H9 (cell line): ENCODE data around the gene RABEP1. TPM values are rescaled to one million over a fixed set of nuclear protein-coding genes. Genes with fewer than 3 reads are reported as not detected.

Source experiments
- DNase-seq: peaks from one replicate; pipeline ENCODE4 v3.0.0-alpha.2; 2017
- H2AFZ ChIP-seq: one replicate; pipeline ENCODE4 v1.6.1; 2013; ENCODE audit warnings: mild to moderate bottlenecking, low read length, control low read depth, moderate library complexity
- H2AK5ac ChIP-seq: 2 replicates; pipeline ENCODE4 v1.6.1; 2013; ENCODE audit warnings: low read length, control low read depth, mixed read lengths; ENCODE audit not compliant: insufficient read length
- H2BK120ac ChIP-seq: one replicate; pipeline ENCODE4 v1.6.1; 2013; ENCODE audit warnings: low read depth, mild to moderate bottlenecking, low read length, control low read depth, inconsistent platforms; ENCODE audit not compliant: poor library complexity, severe bottlenecking
- H2BK12ac ChIP-seq: 2 replicates; pipeline ENCODE4 v1.6.1; 2013; ENCODE audit warnings: low read length, control low read depth, mixed read lengths, low read depth; ENCODE audit not compliant: insufficient read length
- H2BK15ac ChIP-seq: 2 replicates; pipeline ENCODE4 v1.6.1; 2013; ENCODE audit warnings: low read depth, low read length, control low read depth
- H2BK20ac ChIP-seq: one replicate; pipeline ENCODE4 v1.6.1; 2013; ENCODE audit warnings: low read depth, mild to moderate bottlenecking, low read length, control low read depth, inconsistent platforms; ENCODE audit not compliant: poor library complexity, severe bottlenecking
- H2BK5ac ChIP-seq: 2 replicates; pipeline ENCODE4 v1.6.1; 2013; ENCODE audit warnings: low read length, control low read depth, mixed read lengths; ENCODE audit not compliant: insufficient read length
- H3K14ac ChIP-seq: 2 replicates; pipeline ENCODE4 v1.6.1; 2013; ENCODE audit warnings: low read length, control low read depth; ENCODE audit not compliant: insufficient read depth
- H3K18ac ChIP-seq: 2 replicates; pipeline ENCODE4 v1.6.1; 2013; ENCODE audit warnings: low read depth, mild to moderate bottlenecking, mixed read lengths, low read length, control low read depth; ENCODE audit not compliant: insufficient read length
- H3K23ac ChIP-seq: 2 replicates; pipeline ENCODE4 v1.6.1; 2013; ENCODE audit warnings: low read length, control low read depth, mixed read lengths, low read depth; ENCODE audit not compliant: insufficient read length
- H3K23me2 ChIP-seq: 2 replicates; pipeline ENCODE4 v1.6.1; 2013; ENCODE audit warnings: low read depth, mild to moderate bottlenecking, mixed read lengths, low read length, control low read depth; ENCODE audit not compliant: insufficient read length, poor library complexity, severe bottlenecking
- H3K27ac ChIP-seq: 2 replicates; pipeline ENCODE4 v1.5.1; 2013; ENCODE audit warnings: low read length, control low read depth, mixed read lengths, low read depth; ENCODE audit not compliant: insufficient read length
- H3K27me3 ChIP-seq: 2 replicates; pipeline ENCODE4 v1.6.1; 2013; ENCODE audit warnings: low read length, control low read depth, inconsistent platforms; ENCODE audit not compliant: insufficient read depth
- H3K4ac ChIP-seq: 2 replicates; pipeline ENCODE4 v1.6.1; 2013; ENCODE audit warnings: low read depth, mild to moderate bottlenecking, control low read depth, inconsistent platforms, low read length, moderate library complexity
- H3K4me1 ChIP-seq: 2 replicates; pipeline ENCODE4 v1.6.1; 2013; ENCODE audit warnings: low read length, control low read depth, inconsistent platforms; ENCODE audit not compliant: insufficient read depth
- H3K4me2 ChIP-seq: 2 replicates; pipeline ENCODE4 v1.6.1; 2013; ENCODE audit warnings: low read length, control low read depth, mixed read lengths; ENCODE audit not compliant: insufficient read length, insufficient read depth
- H3K56ac ChIP-seq: 2 replicates; pipeline ENCODE4 v1.6.1; 2013; ENCODE audit warnings: low read depth, mild to moderate bottlenecking, mixed read lengths, low read length, control low read depth; ENCODE audit not compliant: insufficient read length
- H3K79me1 ChIP-seq: 2 replicates; pipeline ENCODE4 v1.6.1; 2013; ENCODE audit warnings: low read depth, mild to moderate bottlenecking, moderate library complexity, low read length, control low read depth, inconsistent platforms; ENCODE audit not compliant: insufficient read depth, poor library complexity, severe bottlenecking
- H3K79me2 ChIP-seq: 2 replicates; pipeline ENCODE4 v1.6.1; 2013; ENCODE audit warnings: low read length, control low read depth, inconsistent platforms; ENCODE audit not compliant: insufficient read depth
- H3K9ac ChIP-seq: 2 replicates; pipeline ENCODE4 v1.6.1; 2013; ENCODE audit warnings: low read length, control low read depth, mixed read lengths; ENCODE audit not compliant: insufficient read length; ENCODE audit errors: extremely low read depth
- H3K9me3 ChIP-seq: one replicate; pipeline ENCODE4 v1.6.1; 2013; ENCODE audit warnings: low read depth, low read length, inconsistent platforms; ENCODE audit not compliant: control insufficient read depth
- H3T11ph ChIP-seq: one replicate; pipeline ENCODE4 v1.6.1; 2013; ENCODE audit warnings: mild to moderate bottlenecking, low read length, control low read depth, inconsistent platforms
- H4K20me1 ChIP-seq: one replicate; pipeline ENCODE4 v1.6.1; 2013; ENCODE audit not compliant: control insufficient read depth, insufficient read length, insufficient read depth
- H4K5ac ChIP-seq: 2 replicates; pipeline ENCODE4 v1.6.1; 2013; ENCODE audit warnings: low read depth, mild to moderate bottlenecking, mixed read lengths, low read length, control low read depth; ENCODE audit not compliant: insufficient read length
- H4K8ac ChIP-seq: replicated peaks from 2 replicates; pipeline ENCODE4 v1.6.1; 2013; ENCODE audit warnings: low read length, control low read depth, mixed read lengths, low read depth; ENCODE audit not compliant: insufficient read length
- H4K91ac ChIP-seq: 2 replicates; pipeline ENCODE4 v1.6.1; 2013; ENCODE audit warnings: low read depth, mild to moderate bottlenecking, moderate library complexity, mixed read lengths, low read length, control low read depth; ENCODE audit not compliant: insufficient read length
- H3K27ac Mint-ChIP-seq, 3 experiments: 2 replicates in 2 of 3; 3 replicates in 1 of 3; pipeline ENCODE4 v1.8.0; 2020 to 2021; ENCODE audit warnings: mixed read lengths in 3 of 3, mild to moderate bottlenecking in 1 of 3, moderate library complexity in 1 of 3
- H3K27me3 Mint-ChIP-seq: 2 replicates; pipeline ENCODE4 v1.8.0; 2021; ENCODE audit warnings: low read depth, mild to moderate bottlenecking, moderate library complexity, mixed read lengths
- H3K36me3 Mint-ChIP-seq, 3 experiments: 2 replicates in 2 of 3; 3 replicates in 1 of 3; pipeline ENCODE4 v1.8.0; 2020 to 2021; ENCODE audit warnings: low read depth in 3 of 3, mixed read lengths in 3 of 3; ENCODE audit not compliant: insufficient read depth in 1 of 3
- H3K4me1 Mint-ChIP-seq, 2 experiments: 2 replicates each; pipeline ENCODE4 v1.8.0; 2020; ENCODE audit warnings: mixed read lengths in 2 of 2
- H3K4me3 Mint-ChIP-seq, 2 experiments: 2 replicates in 1 of 2; 3 replicates in 1 of 2; pipeline ENCODE4 v1.8.0; 2020 to 2021; ENCODE audit warnings: mild to moderate bottlenecking in 2 of 2, mixed read lengths in 2 of 2, moderate library complexity in 1 of 2
- H3K9me3 Mint-ChIP-seq, 2 experiments: 2 replicates in 1 of 2; 3 replicates in 1 of 2; pipeline ENCODE4 v1.8.0; 2020; ENCODE audit warnings: mild to moderate bottlenecking in 2 of 2, mixed read lengths in 2 of 2, moderate library complexity in 1 of 2
- CTCF ChIP-seq: fragments of 200-600 bp; sonication (generic); conservative IDR thresholded peaks from 3 replicates; pipeline ENCODE4 v1.8.0; 2021; ENCODE audit warnings: antibody characterized with exemption, mild to moderate bottlenecking
- WGBS: extraction: QIAGEN DNeasy Blood & Tissue Kit; methylation state at CpG from one replicate; pipeline ENCODE4 v1.1.7; 2013; ENCODE audit warnings: missing lambda C conversion rate, low lambda C conversion rate, mixed read lengths; ENCODE audit not compliant: insufficient read length; ENCODE audit errors: extremely low coverage; 5-methylcytosine and 5-hydroxymethylcytosine counted together
- total RNA-seq: library from RNA; stranded (reverse); gene quantifications from 2 replicates; pipeline ENCODE4 v1.2.1, GENCODE V29; 2021

RABEP1 gene
- total RNA-seq, 1 experiment from 2014 or later = 46.9 TPM

- Histone ChIP-seq H4K8ac (no peak overlapping the region), H3K56ac (no peak overlapping the region), H3K9ac (no peak overlapping the region), H2BK12ac (no peak overlapping the region), H3K14ac (no peak overlapping the region), H2AFZ (no peak overlapping the region), H3T11ph (no peak overlapping the region), H3K27ac (no peak overlapping the region), H3K9me3 (no peaks in the 10 kb centered on the region), H4K91ac (no peak overlapping the region), H4K5ac (no peak overlapping the region), H3K4me1 (no peaks in the 10 kb centered on the region; the same call in 1 of the 2 replicates), H3K18ac (no peak overlapping the region), H3K79me2 (no peaks in the 10 kb centered on the region; the same call in 1 of the 2 replicates), H3K4ac (no peak overlapping the region), H2BK120ac (no peak overlapping the region), H2AK5ac (no peak overlapping the region), H3K23ac (no peak overlapping the region), H2BK15ac (no peak overlapping the region), H3K23me2 (no peaks in the 10 kb centered on the region), H3K4me2 (no peak overlapping the region), H2BK20ac (no peak overlapping the region), H3K79me1 (no peaks in the 10 kb centered on the region), H4K20me1 (no peaks in the 10 kb centered on the region), H3K27me3 (no peaks in the 10 kb centered on the region), H2BK5ac (no peak overlapping the region)
- peaks cover 25 to 53% (median 43%) of the 10 kb centered on the region in 3 experiments; a peak in 6 of 7 replicates for H3K36me3 Mint-ChIP-seq
- H3K9me3 Mint-ChIP-seq = no peaks in the 10 kb centered on the region
- H3K27me3 Mint-ChIP-seq = no peaks in the 10 kb centered on the region
- no CpG with 5 or more reads among the region's 7 CpGs for WGBS
- no peak for DNase-seq
- no peak overlapping the region; a peak in 2 of 7 replicates for H3K27ac Mint-ChIP-seq
- no peak for TF ChIP-seq CTCF
- no peaks in the 10 kb centered on the region for H3K4me1 Mint-ChIP-seq
- no peak overlapping the region for H3K4me3 Mint-ChIP-seq
Observed at GRCh38 chr17:5410594-5411272, 128.6 kb downstream of the RABEP1 start.
